WTC11 (cell line): ENCODE data around the gene TSACC.

ENCODE experiments used
- CREB1 ChIP-seq: sonication (generic); formaldehyde crosslinking; IDR thresholded peaks from 2 replicates; pipeline ENCODE4 v1.8.0; 2023; ENCODE audit warnings: mild to moderate bottlenecking, missing genetic modification reagents
- JUN ChIP-seq: sonication (generic); formaldehyde crosslinking; IDR thresholded peaks from 2 replicates; pipeline ENCODE4 v1.8.0; 2023; ENCODE audit warnings: mild to moderate bottlenecking, missing genetic modification reagents
- KAT7 ChIP-seq: sonication (generic); formaldehyde crosslinking; IDR thresholded peaks from 2 replicates; pipeline ENCODE4 v1.8.1; 2023; ENCODE audit warnings: missing genetic modification reagents, mild to moderate bottlenecking, borderline replicate concordance
- NFYB ChIP-seq: sonication (generic); formaldehyde crosslinking; conservative IDR thresholded peaks from 2 replicates; pipeline ENCODE4 v1.8.0; 2022; ENCODE audit warnings: low read depth, missing genetic modification reagents
- SP1 ChIP-seq: sonication (generic); formaldehyde crosslinking; conservative IDR thresholded peaks from 2 replicates; pipeline ENCODE4 v1.8.1; 2022; ENCODE audit warnings: missing genetic modification reagents
- TF ChIP-seq, protein P1 (sequence below): fragments of 200-600 bp; IDR thresholded peaks from 2 replicates; pipeline ENCODE4 v1.8.0; 2022; ENCODE audit warnings: antibody characterized with exemption
- TF ChIP-seq, protein P2 (sequence below): sonication (generic); formaldehyde crosslinking; IDR thresholded peaks from 2 replicates; pipeline ENCODE4 v1.8.1; 2023; ENCODE audit warnings: mild to moderate bottlenecking, missing genetic modification reagents, moderate library complexity
- TF ChIP-seq, protein P3 (sequence below): sonication (generic); formaldehyde crosslinking; conservative IDR thresholded peaks from 2 replicates; pipeline ENCODE4 v1.8.1; 2022; ENCODE audit warnings: mild to moderate bottlenecking, missing genetic modification reagents
- TF ChIP-seq, protein P4 (sequence below): sonication (generic); formaldehyde crosslinking; IDR thresholded peaks from 2 replicates; pipeline ENCODE4 v1.8.0; 2022; ENCODE audit warnings: mild to moderate bottlenecking, missing genetic modification reagents

DNA sequence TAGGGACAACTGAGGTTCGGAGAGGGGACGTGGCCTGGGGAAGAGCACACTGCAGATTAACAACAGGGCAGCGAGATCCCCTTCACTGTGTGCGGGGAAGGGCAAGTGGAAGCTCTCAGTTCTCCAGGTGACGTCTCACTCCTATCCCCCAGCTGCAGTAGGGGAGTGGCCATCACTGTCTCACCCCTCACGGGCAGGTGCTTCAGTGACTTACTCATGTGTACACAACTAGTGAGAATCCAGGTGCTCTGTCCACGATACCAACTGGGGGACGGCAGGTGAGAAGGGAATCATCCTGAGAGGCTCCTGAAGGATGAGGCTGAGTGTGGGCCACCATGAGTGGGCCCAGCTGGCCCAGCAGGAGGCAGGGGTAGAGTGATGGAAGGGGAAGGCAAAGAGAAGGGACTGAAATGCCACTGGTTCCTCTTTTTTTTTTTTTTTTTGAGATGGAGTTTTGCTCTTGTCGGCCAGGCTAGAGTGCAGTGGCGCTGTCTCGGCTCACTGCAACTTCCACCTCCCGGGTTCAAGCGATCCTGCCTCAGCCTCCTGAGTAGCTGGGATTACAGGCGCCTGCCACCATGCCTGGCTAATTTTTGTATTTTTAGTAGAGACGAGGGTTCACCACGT is 56.6 kb downstream of the TSACC start:
- TF ChIP-seq SP1 (CRISPR knock-in tag) (no peak), JUN (CRISPR knock-in tag) (no peak), NFYB (CRISPR knock-in tag) (no peak), CREB1 (CRISPR knock-in tag) (no peak), KAT7 (CRISPR knock-in tag) (no peak)
- TF ChIP-seq, protein P1, sequence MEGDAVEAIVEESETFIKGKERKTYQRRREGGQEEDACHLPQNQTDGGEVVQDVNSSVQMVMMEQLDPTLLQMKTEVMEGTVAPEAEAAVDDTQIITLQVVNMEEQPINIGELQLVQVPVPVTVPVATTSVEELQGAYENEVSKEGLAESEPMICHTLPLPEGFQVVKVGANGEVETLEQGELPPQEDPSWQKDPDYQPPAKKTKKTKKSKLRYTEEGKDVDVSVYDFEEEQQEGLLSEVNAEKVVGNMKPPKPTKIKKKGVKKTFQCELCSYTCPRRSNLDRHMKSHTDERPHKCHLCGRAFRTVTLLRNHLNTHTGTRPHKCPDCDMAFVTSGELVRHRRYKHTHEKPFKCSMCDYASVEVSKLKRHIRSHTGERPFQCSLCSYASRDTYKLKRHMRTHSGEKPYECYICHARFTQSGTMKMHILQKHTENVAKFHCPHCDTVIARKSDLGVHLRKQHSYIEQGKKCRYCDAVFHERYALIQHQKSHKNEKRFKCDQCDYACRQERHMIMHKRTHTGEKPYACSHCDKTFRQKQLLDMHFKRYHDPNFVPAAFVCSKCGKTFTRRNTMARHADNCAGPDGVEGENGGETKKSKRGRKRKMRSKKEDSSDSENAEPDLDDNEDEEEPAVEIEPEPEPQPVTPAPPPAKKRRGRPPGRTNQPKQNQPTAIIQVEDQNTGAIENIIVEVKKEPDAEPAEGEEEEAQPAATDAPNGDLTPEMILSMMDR = no peak
- TF ChIP-seq, protein P2, sequence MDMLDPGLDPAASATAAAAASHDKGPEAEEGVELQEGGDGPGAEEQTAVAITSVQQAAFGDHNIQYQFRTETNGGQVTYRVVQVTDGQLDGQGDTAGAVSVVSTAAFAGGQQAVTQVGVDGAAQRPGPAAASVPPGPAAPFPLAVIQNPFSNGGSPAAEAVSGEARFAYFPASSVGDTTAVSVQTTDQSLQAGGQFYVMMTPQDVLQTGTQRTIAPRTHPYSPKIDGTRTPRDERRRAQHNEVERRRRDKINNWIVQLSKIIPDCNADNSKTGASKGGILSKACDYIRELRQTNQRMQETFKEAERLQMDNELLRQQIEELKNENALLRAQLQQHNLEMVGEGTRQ (CRISPR knock-in tag) = no peak
- TF ChIP-seq, protein P3, sequence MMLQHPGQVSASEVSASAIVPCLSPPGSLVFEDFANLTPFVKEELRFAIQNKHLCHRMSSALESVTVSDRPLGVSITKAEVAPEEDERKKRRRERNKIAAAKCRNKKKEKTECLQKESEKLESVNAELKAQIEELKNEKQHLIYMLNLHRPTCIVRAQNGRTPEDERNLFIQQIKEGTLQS (CRISPR knock-in tag) = no peak
- TF ChIP-seq, protein P4, sequence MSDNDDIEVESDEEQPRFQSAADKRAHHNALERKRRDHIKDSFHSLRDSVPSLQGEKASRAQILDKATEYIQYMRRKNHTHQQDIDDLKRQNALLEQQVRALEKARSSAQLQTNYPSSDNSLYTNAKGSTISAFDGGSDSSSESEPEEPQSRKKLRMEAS = no peak
